Measurements from ENCODE around the gene STAB2.

The STAB2 gene

DNA sequence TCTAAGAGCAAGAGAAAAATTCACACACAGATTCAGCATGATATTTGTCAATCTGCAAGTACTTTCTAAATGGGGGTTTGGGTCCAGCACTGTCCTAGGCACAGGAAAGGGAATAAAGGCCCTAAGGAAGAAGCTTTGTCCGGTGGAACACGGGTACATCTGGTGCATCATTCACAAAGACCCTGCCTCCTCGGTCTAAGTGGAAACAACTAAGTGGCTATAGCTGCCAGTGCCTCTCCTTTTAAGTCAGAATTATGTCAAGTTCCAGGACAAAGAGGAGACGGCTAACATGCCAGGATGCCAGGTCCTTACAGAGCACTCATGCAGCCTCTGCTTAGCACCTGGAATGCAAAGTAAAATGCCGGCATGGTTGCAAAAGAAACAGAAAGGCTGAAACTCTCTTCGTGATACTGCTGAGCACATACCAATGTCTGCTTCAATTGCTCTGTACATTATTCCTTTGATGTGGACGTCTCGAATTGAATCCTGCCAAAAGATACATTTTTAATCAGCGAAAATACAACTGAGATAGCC lies 206.5 kb downstream of the STAB2 start:
- Histone ChIP-seq H2AFZ (ENCODE audit: low read length) (no peak overlapping the region), H3K4me3 (ENCODE audit: low read length) (no peak overlapping the region), H3K9me2 (replicated peaks; ENCODE audit: insufficient read depth, low read length) (no peaks in the 10 kb centered on the region), H3K9me3 (replicated peaks; ENCODE audit: insufficient read depth, low read length) (no peaks in the 10 kb centered on the region), H3K9ac (ENCODE audit: low read length) (no peak overlapping the region), H3K27me3 (replicated peaks; ENCODE audit: insufficient read depth, low read length) (no peaks in the 10 kb centered on the region), H3K27ac (ENCODE audit: low read length) (no peak overlapping the region), H3K4me1 (ENCODE audit: low read length) (no peaks in the 10 kb centered on the region), H4K20me1 (ENCODE audit: insufficient read depth, low read length) (no peaks in the 10 kb centered on the region), H3K79me2 (ENCODE audit: low read length) (no peaks in the 10 kb centered on the region), H3K36me3 (replicated peaks; ENCODE audit: insufficient read depth, low read length) (no peaks in the 10 kb centered on the region; the same call in 1 of the 2 replicates), H3K4me2 (ENCODE audit: low read depth, low read length) (no peak overlapping the region), H3F3A (ENCODE audit: insufficient read depth, low read length) (no peaks in the 10 kb centered on the region)
- DNase-seq = no peak
- TF ChIP-seq, protein P1, sequence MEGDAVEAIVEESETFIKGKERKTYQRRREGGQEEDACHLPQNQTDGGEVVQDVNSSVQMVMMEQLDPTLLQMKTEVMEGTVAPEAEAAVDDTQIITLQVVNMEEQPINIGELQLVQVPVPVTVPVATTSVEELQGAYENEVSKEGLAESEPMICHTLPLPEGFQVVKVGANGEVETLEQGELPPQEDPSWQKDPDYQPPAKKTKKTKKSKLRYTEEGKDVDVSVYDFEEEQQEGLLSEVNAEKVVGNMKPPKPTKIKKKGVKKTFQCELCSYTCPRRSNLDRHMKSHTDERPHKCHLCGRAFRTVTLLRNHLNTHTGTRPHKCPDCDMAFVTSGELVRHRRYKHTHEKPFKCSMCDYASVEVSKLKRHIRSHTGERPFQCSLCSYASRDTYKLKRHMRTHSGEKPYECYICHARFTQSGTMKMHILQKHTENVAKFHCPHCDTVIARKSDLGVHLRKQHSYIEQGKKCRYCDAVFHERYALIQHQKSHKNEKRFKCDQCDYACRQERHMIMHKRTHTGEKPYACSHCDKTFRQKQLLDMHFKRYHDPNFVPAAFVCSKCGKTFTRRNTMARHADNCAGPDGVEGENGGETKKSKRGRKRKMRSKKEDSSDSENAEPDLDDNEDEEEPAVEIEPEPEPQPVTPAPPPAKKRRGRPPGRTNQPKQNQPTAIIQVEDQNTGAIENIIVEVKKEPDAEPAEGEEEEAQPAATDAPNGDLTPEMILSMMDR (IDR thresholded peaks at IDR 0.05; ENCODE audit: low read length) = no peak
- TF ChIP-seq EZH2phosphoT487 (IDR thresholded peaks at IDR 0.05; ENCODE audit: low read length) = no peak
- TF ChIP-seq EZH2 (optimal IDR thresholded peaks at IDR 0.05; ENCODE audit: low read depth, low read length) = no peak

GRCh38 chr12:103794309-103795213 lies 207.5 kb downstream of the STAB2 start:
- Histone ChIP-seq H3F3A (ENCODE audit: insufficient read depth, low read length) (no peaks in the 10 kb centered on the region), H3K9ac (ENCODE audit: low read length) (no peak overlapping the region), H3K9me2 (replicated peaks; ENCODE audit: insufficient read depth, low read length) (no peaks in the 10 kb centered on the region), H3K4me2 (ENCODE audit: low read depth, low read length) (no peak overlapping the region), H3K27me3 (replicated peaks; ENCODE audit: insufficient read depth, low read length) (no peaks in the 10 kb centered on the region), H3K9me3 (replicated peaks; ENCODE audit: insufficient read depth, low read length) (no peaks in the 10 kb centered on the region), H3K79me2 (ENCODE audit: low read length) (no peaks in the 10 kb centered on the region), H3K4me3 (ENCODE audit: low read length) (no peak overlapping the region), H3K4me1 (ENCODE audit: low read length) (0 out of 2 replicates have a peak, but pooled peaks cover 3% of the 10 kb centered on the region), H3K27ac (ENCODE audit: low read length) (no peak overlapping the region), H4K20me1 (ENCODE audit: insufficient read depth, low read length) (no peaks in the 10 kb centered on the region), H2AFZ (ENCODE audit: low read length) (no peak overlapping the region), H3K36me3 (replicated peaks; ENCODE audit: insufficient read depth, low read length) (no peaks in the 10 kb centered on the region; the same call in 1 of the 2 replicates)
- no peak for DNase-seq
- TF ChIP-seq EZH2 (optimal IDR thresholded peaks at IDR 0.05; ENCODE audit: low read depth, low read length) (no peak), EZH2phosphoT487 (IDR thresholded peaks at IDR 0.05; ENCODE audit: low read length) (no peak)
- TF ChIP-seq, protein P1 (IDR thresholded peaks at IDR 0.05; ENCODE audit: low read length) = no peak

- H3K4me2 ChIP-seq (ENCODE audit: low read depth, low read length) = no peak overlapping the region
- no peak overlapping the region for H3K27ac ChIP-seq (ENCODE audit: low read length)
- no peak overlapping the region for H3K9ac ChIP-seq (ENCODE audit: low read length)
- no peak for DNase-seq
- H3K9me3 ChIP-seq (replicated peaks; ENCODE audit: insufficient read depth, low read length) = no peaks in the 10 kb centered on the region
- H3K79me2 ChIP-seq (ENCODE audit: low read length) = no peaks in the 10 kb centered on the region
- no peaks in the 10 kb centered on the region for H3K27me3 ChIP-seq (replicated peaks; ENCODE audit: insufficient read depth, low read length)
- H3K4me1 ChIP-seq (ENCODE audit: low read length) = peaks cover 16% of the 10 kb centered on the region
- no peak overlapping the region for H2AFZ ChIP-seq (ENCODE audit: low read length)
- H4K20me1 ChIP-seq (ENCODE audit: insufficient read depth, low read length) = no peaks in the 10 kb centered on the region
- no peak overlapping the region for H3K4me3 ChIP-seq (ENCODE audit: low read length)
- no peaks in the 10 kb centered on the region for H3K9me2 ChIP-seq (replicated peaks; ENCODE audit: insufficient read depth, low read length)
- TF ChIP-seq EZH2 (optimal IDR thresholded peaks at IDR 0.05; ENCODE audit: low read depth, low read length) = no peak
- no peak for TF ChIP-seq EZH2phosphoT487 (IDR thresholded peaks at IDR 0.05; ENCODE audit: low read length)
- TF ChIP-seq, protein P1 (IDR thresholded peaks at IDR 0.05; ENCODE audit: low read length) = no peak
- H3K36me3 ChIP-seq (replicated peaks; ENCODE audit: insufficient read depth, low read length) = no peaks in the 10 kb centered on the region; the same call in 1 of the 2 replicates
- no peaks in the 10 kb centered on the region for H3F3A ChIP-seq (ENCODE audit: insufficient read depth, low read length)
Measured at GRCh38 chr12:103798586-103798985, 211.5 kb downstream of the STAB2 start.
